Measurements from ENCODE around the gene KY. TPM values are rescaled to one million over a fixed set of nuclear protein-coding genes. Genes with fewer than 3 reads are reported as not detected.

The KY gene
- total RNA-seq, 2 donors from 2014 or later = 0.32 to 0.44 TPM

DNA sequence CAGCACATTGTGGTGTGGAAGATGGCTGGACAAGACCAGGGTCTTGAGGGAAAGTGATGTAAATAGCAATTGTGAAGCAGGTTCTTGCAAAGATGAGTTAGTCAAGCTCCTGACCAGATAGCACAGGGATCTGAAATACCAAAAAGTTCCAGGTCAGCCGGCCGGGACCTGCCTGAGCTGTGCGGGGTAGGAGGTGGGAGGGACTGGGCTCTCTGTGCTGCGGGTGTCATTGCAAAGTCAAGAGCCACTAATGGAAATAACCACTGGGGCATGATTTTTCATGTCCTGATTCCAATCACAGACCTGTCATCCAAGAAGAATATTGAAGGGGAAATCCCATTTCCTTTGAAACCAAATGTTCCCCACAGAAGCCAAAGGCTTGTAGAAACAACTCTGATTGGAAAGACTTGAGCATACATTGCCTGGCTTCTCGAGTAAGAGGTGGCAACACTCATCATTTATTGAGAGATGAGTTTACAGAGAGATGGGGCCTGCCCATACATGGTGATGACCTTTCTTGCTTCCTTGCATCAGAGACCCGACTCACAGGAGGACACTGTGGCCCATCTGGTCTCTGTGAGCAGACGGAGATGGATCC lies 44.2 kb upstream of the KY start:
- no peak for DNase-seq
- H3K9me3 ChIP-seq = no peaks in the 10 kb centered on the region
- H3K36me3 ChIP-seq = no peaks in the 10 kb centered on the region
- TF ChIP-seq, protein P1, sequence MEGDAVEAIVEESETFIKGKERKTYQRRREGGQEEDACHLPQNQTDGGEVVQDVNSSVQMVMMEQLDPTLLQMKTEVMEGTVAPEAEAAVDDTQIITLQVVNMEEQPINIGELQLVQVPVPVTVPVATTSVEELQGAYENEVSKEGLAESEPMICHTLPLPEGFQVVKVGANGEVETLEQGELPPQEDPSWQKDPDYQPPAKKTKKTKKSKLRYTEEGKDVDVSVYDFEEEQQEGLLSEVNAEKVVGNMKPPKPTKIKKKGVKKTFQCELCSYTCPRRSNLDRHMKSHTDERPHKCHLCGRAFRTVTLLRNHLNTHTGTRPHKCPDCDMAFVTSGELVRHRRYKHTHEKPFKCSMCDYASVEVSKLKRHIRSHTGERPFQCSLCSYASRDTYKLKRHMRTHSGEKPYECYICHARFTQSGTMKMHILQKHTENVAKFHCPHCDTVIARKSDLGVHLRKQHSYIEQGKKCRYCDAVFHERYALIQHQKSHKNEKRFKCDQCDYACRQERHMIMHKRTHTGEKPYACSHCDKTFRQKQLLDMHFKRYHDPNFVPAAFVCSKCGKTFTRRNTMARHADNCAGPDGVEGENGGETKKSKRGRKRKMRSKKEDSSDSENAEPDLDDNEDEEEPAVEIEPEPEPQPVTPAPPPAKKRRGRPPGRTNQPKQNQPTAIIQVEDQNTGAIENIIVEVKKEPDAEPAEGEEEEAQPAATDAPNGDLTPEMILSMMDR (IDR thresholded peaks at IDR 0.05) = no peak
- no peak overlapping the region for H3K4me3 ChIP-seq
- intact Hi-C loops (cut with DNase I) = no loop called here
- H3K9ac ChIP-seq (ENCODE audit: low read depth in 2 of 2, low read length in 2 of 2) = no peak overlapping the region
- no peaks in the 10 kb centered on the region for H3K27me3 ChIP-seq
- H3K27ac ChIP-seq = no peak overlapping the region
- no peaks in the 10 kb centered on the region for H3K4me1 ChIP-seq

DNA sequence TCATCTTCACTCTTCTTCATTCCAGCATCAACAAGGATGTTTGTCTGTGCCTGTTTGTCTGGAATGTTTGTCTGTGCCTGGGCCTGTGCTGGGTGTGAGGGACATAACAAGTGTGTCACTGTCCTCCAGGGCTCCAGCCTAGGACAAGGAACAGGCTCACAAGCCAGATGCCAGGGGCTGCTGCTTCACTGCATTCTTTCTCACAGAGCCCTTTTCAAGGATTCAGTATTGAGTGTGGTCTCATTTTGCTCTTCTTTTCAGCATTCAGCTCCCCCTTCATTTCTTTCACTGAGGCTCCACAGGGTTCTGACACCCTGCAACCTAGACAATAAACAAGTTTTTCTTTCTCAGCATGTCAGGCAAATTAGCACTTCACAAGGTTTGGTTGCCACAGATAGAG lies 43.6 kb upstream of the KY start:
- Histone ChIP-seq H3K4me1 (no peaks in the 10 kb centered on the region), H3K9ac (ENCODE audit: low read depth in 2 of 2, low read length in 2 of 2) (no peak overlapping the region), H3K4me3 (no peak overlapping the region), H3K27ac (no peak overlapping the region), H3K9me3 (no peaks in the 10 kb centered on the region), H3K36me3 (no peaks in the 10 kb centered on the region), H3K27me3 (no peaks in the 10 kb centered on the region)
- TF ChIP-seq, protein P1 (IDR thresholded peaks at IDR 0.05) = no peak
- DNase-seq = no peak
- intact Hi-C loops (cut with DNase I) = no loop called here

DNA sequence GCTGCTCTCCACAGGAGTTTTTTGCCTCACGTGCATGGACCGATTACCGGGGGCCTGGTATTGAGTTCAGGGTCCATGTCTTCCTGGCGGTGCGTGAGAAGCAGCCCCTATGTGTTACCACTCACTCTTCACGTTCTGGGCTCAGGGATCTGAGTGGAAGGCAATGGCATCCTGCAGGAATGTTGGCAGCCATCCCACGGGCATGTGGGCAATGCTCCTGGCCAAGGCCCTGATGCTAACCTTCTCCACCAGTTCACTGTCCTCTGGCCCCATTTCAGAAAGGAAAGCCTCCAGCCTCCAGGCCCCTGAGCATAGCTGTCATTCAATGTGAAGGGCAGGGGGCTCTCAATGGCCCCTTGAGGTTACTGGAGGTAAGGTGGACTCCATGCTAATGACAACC lies 43.0 kb upstream of the KY start:
- TF ChIP-seq, protein P1 (IDR thresholded peaks at IDR 0.05) = no peak
- intact Hi-C loops (cut with DNase I) = no loop called here
- no peak for DNase-seq
- Histone ChIP-seq H3K9me3 (no peaks in the 10 kb centered on the region), H3K27me3 (no peaks in the 10 kb centered on the region), H3K36me3 (no peaks in the 10 kb centered on the region), H3K4me1 (no peaks in the 10 kb centered on the region), H3K27ac (no peak overlapping the region), H3K4me3 (no peak overlapping the region), H3K9ac (ENCODE audit: low read depth in 2 of 2, low read length in 2 of 2) (no peak overlapping the region)

DNA sequence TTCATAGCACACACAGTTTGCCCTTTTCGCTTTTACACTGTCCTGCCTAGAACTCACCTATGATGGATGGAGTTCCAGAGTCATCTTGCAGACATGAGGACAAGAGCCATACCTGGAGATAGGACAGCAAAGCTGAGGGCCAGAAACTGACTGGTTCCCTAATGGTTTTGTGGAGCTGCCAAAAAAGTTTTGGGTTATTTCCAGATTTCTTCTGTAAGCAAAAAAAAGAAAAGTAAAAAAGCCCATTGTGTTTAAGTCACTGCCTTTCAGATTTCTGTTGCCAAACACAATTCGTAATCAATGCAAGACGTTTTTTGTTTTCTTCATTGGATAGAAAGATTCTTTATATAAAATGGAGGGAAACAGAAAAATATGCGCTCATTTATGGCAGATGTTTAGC lies 42.4 kb upstream of the KY start:
- Histone ChIP-seq H3K9me3 (no peaks in the 10 kb centered on the region), H3K27me3 (no peaks in the 10 kb centered on the region), H3K9ac (ENCODE audit: low read depth in 2 of 2, low read length in 2 of 2) (no peak overlapping the region), H3K36me3 (no peaks in the 10 kb centered on the region), H3K4me3 (no peak overlapping the region), H3K27ac (no peak overlapping the region), H3K4me1 (no peaks in the 10 kb centered on the region)
- intact Hi-C loops (cut with DNase I) = no loop called here
- no peak for DNase-seq
- TF ChIP-seq, protein P1 (IDR thresholded peaks at IDR 0.05) = no peak

DNA sequence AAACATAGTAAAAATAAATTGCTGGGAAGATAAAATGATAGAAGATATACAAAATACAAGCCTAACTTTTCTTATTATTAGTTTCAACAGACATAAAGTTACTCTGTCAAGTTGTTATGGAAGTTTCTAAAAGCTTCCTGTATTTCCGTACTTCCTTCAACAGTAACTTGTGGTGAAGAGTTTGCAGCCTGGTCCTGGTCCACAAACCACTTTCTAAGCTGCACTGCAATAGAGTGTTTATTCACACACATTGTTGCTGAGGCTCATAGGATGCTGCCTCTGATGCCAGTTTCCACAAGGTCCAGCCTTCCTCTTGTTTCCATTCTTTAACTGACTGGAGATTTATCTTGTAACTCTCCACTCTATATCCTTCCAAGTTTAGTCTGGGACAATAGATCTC lies 39.4 kb upstream of the KY start:
- no peaks in the 10 kb centered on the region for H3K9me3 ChIP-seq
- no peak overlapping the region for H3K9ac ChIP-seq (ENCODE audit: low read depth in 2 of 2, low read length in 2 of 2)
- no peak overlapping the region for H3K4me3 ChIP-seq
- no peaks in the 10 kb centered on the region for H3K36me3 ChIP-seq
- intact Hi-C loops (cut with DNase I) = no loop called here
- H3K4me1 ChIP-seq = no peaks in the 10 kb centered on the region
- H3K27ac ChIP-seq = no peak overlapping the region
- H3K27me3 ChIP-seq = no peaks in the 10 kb centered on the region
- TF ChIP-seq, protein P1 (IDR thresholded peaks at IDR 0.05) = no peak
- no peak for DNase-seq
